ENCODE results near the gene FRMD6. TPM values are rescaled to one million over a fixed set of nuclear protein-coding genes. Genes with fewer than 3 reads are reported as not detected.

FRMD6 gene
- total RNA-seq, 4 donors from 2014 or later = 8.1 to 73.4 (median 12.4) TPM

DNA sequence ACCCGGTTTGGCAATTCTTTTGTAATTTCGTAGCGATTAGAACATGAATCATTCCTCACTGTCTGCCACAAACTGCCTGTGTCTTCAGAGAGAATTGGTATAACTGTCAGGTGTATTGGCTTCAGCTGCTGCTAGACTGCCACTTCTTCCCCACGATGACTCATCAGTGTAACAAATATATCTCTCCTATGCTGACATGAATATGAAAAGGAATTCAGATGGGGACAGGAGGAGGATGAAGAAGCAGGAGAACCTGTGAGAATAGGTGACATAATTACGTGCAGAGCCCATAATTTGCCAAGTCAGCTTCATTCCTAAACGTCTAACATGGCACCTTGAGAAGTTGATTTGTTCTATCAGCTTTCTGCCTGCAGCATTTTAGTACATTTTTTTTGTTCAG is 64.9 kb downstream of the FRMD6 start:
- Histone ChIP-seq H3K36me3 (peaks cover 0 to 15% (median 0%) of the 10 kb centered on the region in 3 donors), H3K4me3 (no peak overlapping the region), H3K4me1 (no peaks in the 10 kb centered on the region), H3K9me3 (no peaks in the 10 kb centered on the region), H3K27me3 (no peaks in the 10 kb centered on the region), H3K27ac (no peak overlapping the region)
- DNase-seq = no peak
- TF ChIP-seq POLR2A (IDR thresholded peaks at IDR 0.05) = no peak
- TF ChIP-seq, protein P1, sequence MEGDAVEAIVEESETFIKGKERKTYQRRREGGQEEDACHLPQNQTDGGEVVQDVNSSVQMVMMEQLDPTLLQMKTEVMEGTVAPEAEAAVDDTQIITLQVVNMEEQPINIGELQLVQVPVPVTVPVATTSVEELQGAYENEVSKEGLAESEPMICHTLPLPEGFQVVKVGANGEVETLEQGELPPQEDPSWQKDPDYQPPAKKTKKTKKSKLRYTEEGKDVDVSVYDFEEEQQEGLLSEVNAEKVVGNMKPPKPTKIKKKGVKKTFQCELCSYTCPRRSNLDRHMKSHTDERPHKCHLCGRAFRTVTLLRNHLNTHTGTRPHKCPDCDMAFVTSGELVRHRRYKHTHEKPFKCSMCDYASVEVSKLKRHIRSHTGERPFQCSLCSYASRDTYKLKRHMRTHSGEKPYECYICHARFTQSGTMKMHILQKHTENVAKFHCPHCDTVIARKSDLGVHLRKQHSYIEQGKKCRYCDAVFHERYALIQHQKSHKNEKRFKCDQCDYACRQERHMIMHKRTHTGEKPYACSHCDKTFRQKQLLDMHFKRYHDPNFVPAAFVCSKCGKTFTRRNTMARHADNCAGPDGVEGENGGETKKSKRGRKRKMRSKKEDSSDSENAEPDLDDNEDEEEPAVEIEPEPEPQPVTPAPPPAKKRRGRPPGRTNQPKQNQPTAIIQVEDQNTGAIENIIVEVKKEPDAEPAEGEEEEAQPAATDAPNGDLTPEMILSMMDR (IDR thresholded peaks at IDR 0.05) = no peak

DNA sequence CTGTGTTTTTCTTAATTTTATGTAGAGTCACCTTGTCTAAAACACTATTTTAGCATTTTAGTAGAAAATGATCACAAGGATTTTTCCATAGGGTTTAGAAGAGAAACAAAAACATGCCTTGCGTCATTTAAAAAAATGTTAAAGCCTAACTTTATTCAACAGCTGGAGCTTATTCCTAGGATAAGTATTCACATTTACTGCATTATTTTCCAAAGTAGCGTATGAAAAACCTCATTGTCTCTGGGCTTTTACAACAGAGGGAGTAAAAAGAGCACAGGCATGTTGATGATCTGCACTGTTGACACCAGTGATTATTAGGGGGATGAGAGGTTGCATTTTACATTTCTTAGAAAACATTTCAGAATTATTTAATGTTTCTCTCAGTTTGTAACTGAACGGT is 66.1 kb downstream of the FRMD6 start:
- TF ChIP-seq POLR2A (IDR thresholded peaks at IDR 0.05) = no peak
- TF ChIP-seq, protein P1 (IDR thresholded peaks at IDR 0.05) = no peak
- Histone ChIP-seq H3K36me3 (peaks cover 0 to 15% (median 0%) of the 10 kb centered on the region in 3 donors), H3K27me3 (no peaks in the 10 kb centered on the region), H3K4me1 (no peaks in the 10 kb centered on the region), H3K4me3 (no peak overlapping the region), H3K27ac (no peak overlapping the region), H3K9me3 (no peaks in the 10 kb centered on the region)
- DNase-seq = no peak

DNA sequence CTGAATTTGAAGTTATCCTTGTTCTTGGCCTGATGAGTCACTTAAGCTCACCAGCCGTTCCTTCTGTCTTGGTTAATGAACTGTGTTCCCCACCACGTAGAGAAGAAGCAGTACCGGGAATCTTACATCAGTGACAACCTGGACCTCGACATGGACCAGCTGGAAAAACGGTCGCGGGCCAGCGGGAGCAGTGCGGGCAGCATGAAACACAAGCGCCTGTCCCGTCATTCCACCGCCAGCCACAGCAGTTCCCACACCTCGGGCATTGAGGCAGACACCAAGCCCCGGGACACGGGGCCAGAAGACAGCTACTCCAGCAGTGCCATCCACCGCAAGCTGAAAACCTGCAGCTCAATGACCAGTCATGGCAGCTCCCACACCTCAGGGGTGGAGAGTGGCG is 68.2 kb downstream of the FRMD6 start:
- H3K36me3 ChIP-seq = peaks cover 0 to 15% (median 0%) of the 10 kb centered on the region in 3 donors

DNA sequence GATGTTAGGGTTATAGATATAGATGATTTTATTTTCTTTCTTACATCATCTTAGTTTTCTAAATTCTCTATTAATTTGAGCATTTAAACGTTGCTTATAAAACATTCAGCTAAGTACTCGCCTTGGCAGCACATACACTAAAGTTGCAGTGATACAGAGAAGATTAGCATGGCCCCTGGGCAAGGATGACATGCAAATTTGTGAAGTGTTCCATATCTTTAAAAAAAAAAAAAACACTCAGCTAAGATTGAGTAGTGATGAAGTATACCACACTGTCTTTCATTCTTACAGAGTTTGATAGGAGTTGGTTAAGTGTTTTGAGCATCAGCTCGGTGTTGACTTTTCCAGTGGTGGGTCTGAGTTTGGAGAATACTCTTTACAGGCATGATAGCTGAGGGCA is 72.3 kb downstream of the FRMD6 start:
- Histone ChIP-seq H3K27me3 (no peaks in the 10 kb centered on the region), H3K27ac (no peak overlapping the region), H3K9me3 (no peaks in the 10 kb centered on the region), H3K36me3 (peaks cover 0 to 17% (median 0%) of the 10 kb centered on the region in 3 donors), H3K4me1 (no peaks in the 10 kb centered on the region), H3K4me3 (no peak overlapping the region)
- no peak for DNase-seq
- no peak for TF ChIP-seq POLR2A (IDR thresholded peaks at IDR 0.05)

More for the DNA sequence above, 68.2 kb downstream of the FRMD6 start:
- no peak overlapping the region for H3K4me3 ChIP-seq
- no peaks in the 10 kb centered on the region for H3K4me1 ChIP-seq
- TF ChIP-seq POLR2A (IDR thresholded peaks at IDR 0.05) = no peak
- TF ChIP-seq, protein P1 (IDR thresholded peaks at IDR 0.05) = no peak
- no peaks in the 10 kb centered on the region for H3K9me3 ChIP-seq
- no peaks in the 10 kb centered on the region for H3K27me3 ChIP-seq
- DNase-seq = no peak
- H3K27ac ChIP-seq = no peak overlapping the region

DNA sequence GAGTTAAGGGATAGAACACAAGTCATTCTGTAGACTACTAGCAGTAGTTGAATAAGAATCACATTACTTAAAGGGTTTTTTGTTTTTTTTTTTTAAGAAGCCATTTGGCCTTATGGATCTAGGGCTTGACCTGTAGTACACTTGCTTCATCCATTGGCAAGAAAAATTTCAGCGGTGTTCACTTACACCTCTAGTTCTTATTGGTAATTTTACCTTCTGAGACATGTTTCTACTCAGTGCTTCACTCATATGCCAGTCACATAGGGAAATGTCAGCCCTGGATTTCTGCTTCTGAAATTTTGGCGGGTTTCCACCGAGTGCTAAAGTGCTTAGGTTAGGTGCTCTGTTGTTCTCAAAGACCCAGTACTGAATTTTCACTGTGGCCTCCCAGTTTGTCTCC is 72.9 kb downstream of the FRMD6 start:
- Histone ChIP-seq H3K4me3 (no peak overlapping the region), H3K27me3 (no peaks in the 10 kb centered on the region), H3K9me3 (no peaks in the 10 kb centered on the region), H3K4me1 (no peaks in the 10 kb centered on the region), H3K36me3 (peaks cover 0 to 19% (median 0%) of the 10 kb centered on the region in 3 donors), H3K27ac (no peak overlapping the region)
- TF ChIP-seq, protein P1 (IDR thresholded peaks at IDR 0.05) = no peak
- no peak for DNase-seq

DNA sequence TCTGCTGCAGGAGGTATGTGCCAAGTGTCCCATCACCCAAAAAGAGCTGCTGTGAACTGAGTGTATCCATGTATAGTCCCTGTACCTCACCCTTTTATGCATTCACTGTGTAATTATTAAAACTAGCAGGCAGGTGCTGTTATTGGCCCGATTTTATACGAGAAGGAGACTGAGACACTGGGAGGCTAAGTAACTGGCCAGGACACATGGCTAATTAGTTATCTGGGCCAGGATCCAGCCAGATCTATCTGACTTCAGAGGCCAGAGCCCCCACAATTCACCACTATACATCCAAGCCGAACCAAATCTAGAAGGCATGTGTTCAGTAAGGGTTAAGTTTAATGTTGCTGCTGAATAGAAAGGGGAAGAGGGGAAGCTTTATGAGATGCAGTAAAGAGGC is 73.4 kb downstream of the FRMD6 start:
- no peaks in the 10 kb centered on the region for H3K9me3 ChIP-seq
- H3K27ac ChIP-seq = no peak overlapping the region
- H3K4me1 ChIP-seq = no peaks in the 10 kb centered on the region
- DNase-seq = no peak
- no peak for TF ChIP-seq POLR2A (IDR thresholded peaks at IDR 0.05)
- TF ChIP-seq, protein P1 (IDR thresholded peaks at IDR 0.05) = no peak
- peaks cover 0 to 18% (median 0%) of the 10 kb centered on the region in 3 donors for H3K36me3 ChIP-seq
- no peak overlapping the region for H3K4me3 ChIP-seq
- H3K27me3 ChIP-seq = no peaks in the 10 kb centered on the region

All from Peyer's patch (tissue), 4 donors.